Tibial nerve (tissue), 4 donors: Measurements from ENCODE around the gene CA10. TPM values are rescaled to one million over a fixed set of nuclear protein-coding genes. Genes with fewer than 3 reads are reported as not detected.

Experiments used
- DNase-seq, 2 donors: peaks; one replicate each; pipeline ENCODE4 v3.0.0-alpha.2; 2019; ENCODE audit warnings: low spot score in 2 of 2
- H3K27ac ChIP-seq, 4 donors: fragments of 200-600 bp; sonication (generic) in 3 of 4; one replicate each; pipeline ENCODE4 v1.5.1; 2017 to 2019; ENCODE audit warnings: mild to moderate bottlenecking in 1 of 4
- H3K27me3 ChIP-seq, 2 donors: fragments of 200-600 bp; sonication (generic) in 1 of 2; one replicate each; pipeline versions ENCODE4 v1.5.1 to v1.6.0; 2017 to 2019
- H3K36me3 ChIP-seq, 3 donors: fragments of 200-600 bp; sonication (generic); one replicate each; pipeline ENCODE4 v1.5.1; 2018 to 2019
- H3K4me1 ChIP-seq, 4 donors: fragments of 200-600 bp; sonication (generic) in 3 of 4; one replicate each; pipeline ENCODE4 v1.5.1; 2017 to 2019
- H3K4me3 ChIP-seq, 4 donors: fragments of 200-600 bp; sonication (generic) in 3 of 4; one replicate each; pipeline ENCODE4 v1.5.1; 2017 to 2019; ENCODE audit warnings: mild to moderate bottlenecking in 1 of 4, moderate library complexity in 1 of 4
- H3K9me3 ChIP-seq, 4 donors: fragments of 200-600 bp; sonication (generic) in 3 of 4; one replicate each; pipeline ENCODE4 v1.5.1; 2017 to 2019
- EP300 ChIP-seq, 2 donors: sonication (generic); formaldehyde crosslinking; IDR thresholded peaks; one replicate each; pipeline ENCODE4 v1.6.1; 2017; ENCODE audit warnings: antibody characterized with exemption in 2 of 2, mild to moderate bottlenecking in 1 of 2
- POLR2A ChIP-seq, 2 donors: fragments of 450-650 bp; IDR thresholded peaks; one replicate each; pipeline ENCODE4 v1.6.1; 2017; ENCODE audit warnings: antibody characterized with exemption in 2 of 2, mild to moderate bottlenecking in 2 of 2, moderate library complexity in 2 of 2
- WGBS, 2 donors: methylation state at CpG; one replicate each; pipeline ENCODE4 v1.1.5; 2018; 5-methylcytosine and 5-hydroxymethylcytosine counted together
- total RNA-seq, 4 donors: library from RNA; depleted of rRNA; stranded (reverse); fragments of >200 nt; gene quantifications; one replicate each; pipeline ENCODE4 v1.1.0, GENCODE V29; 2016
- TF ChIP-seq, protein P1 (sequence below), 5 experiments: fragments of 200-600 bp in 3 of 5; fragments of 450-650 bp in 2 of 5; sonication (generic) in 3 of 5; IDR thresholded peaks; one replicate each; pipeline ENCODE4 v1.5.1; 2016 to 2019; ENCODE audit warnings: antibody characterized with exemption in 5 of 5, mild to moderate bottlenecking in 3 of 5, moderate library complexity in 2 of 5

Gene CA10
- total RNA-seq, 4 donors from 2014 or later = not detected

GRCh38 chr17:51853857-51854256 is 304.7 kb downstream of the CA10 start:
- 58 to 69% methylated on average over 5 of the region's 5 CpGs for WGBS, 2 donors
- Histone ChIP-seq H3K4me3 (no peak overlapping the region), H3K27me3 (no peaks in the 10 kb centered on the region), H3K36me3 (no peaks in the 10 kb centered on the region), H3K4me1 (no peaks in the 10 kb centered on the region), H3K9me3 (no peaks in the 10 kb centered on the region), H3K27ac (no peak overlapping the region)
- no peak for TF ChIP-seq POLR2A (IDR thresholded peaks at IDR 0.05)
- DNase-seq = no peak

- Histone ChIP-seq H3K36me3 (no peaks in the 10 kb centered on the region), H3K9me3 (no peaks in the 10 kb centered on the region), H3K4me1 (no peaks in the 10 kb centered on the region), H3K4me3 (no peak overlapping the region), H3K27me3 (no peaks in the 10 kb centered on the region), H3K27ac (no peak overlapping the region)
- no peak for DNase-seq
- TF ChIP-seq POLR2A (IDR thresholded peaks at IDR 0.05) = no peak
- TF ChIP-seq, protein P1, sequence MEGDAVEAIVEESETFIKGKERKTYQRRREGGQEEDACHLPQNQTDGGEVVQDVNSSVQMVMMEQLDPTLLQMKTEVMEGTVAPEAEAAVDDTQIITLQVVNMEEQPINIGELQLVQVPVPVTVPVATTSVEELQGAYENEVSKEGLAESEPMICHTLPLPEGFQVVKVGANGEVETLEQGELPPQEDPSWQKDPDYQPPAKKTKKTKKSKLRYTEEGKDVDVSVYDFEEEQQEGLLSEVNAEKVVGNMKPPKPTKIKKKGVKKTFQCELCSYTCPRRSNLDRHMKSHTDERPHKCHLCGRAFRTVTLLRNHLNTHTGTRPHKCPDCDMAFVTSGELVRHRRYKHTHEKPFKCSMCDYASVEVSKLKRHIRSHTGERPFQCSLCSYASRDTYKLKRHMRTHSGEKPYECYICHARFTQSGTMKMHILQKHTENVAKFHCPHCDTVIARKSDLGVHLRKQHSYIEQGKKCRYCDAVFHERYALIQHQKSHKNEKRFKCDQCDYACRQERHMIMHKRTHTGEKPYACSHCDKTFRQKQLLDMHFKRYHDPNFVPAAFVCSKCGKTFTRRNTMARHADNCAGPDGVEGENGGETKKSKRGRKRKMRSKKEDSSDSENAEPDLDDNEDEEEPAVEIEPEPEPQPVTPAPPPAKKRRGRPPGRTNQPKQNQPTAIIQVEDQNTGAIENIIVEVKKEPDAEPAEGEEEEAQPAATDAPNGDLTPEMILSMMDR (IDR thresholded peaks at IDR 0.05) = no peak
- TF ChIP-seq EP300 (IDR thresholded peaks at IDR 0.05) = no peak
These were observed 305.9 kb downstream of the CA10 start for GRCh38 chr17:51852603-51853002.

GRCh38 chr17:51850201-51850600 is 308.3 kb downstream of the CA10 start:
- no peaks in the 10 kb centered on the region for H3K27me3 ChIP-seq
- no peak overlapping the region for H3K4me3 ChIP-seq
- no peaks in the 10 kb centered on the region for H3K4me1 ChIP-seq
- 55 to 56% methylated on average over 3 of the region's 3 CpGs for WGBS, 2 donors
- no peak for DNase-seq
- no peaks in the 10 kb centered on the region for H3K36me3 ChIP-seq
- TF ChIP-seq POLR2A (IDR thresholded peaks at IDR 0.05) (no peak), EP300 (IDR thresholded peaks at IDR 0.05) (no peak)
- TF ChIP-seq, protein P1 (IDR thresholded peaks at IDR 0.05) = no peak
- H3K27ac ChIP-seq = no peak overlapping the region
- no peaks in the 10 kb centered on the region for H3K9me3 ChIP-seq

GRCh38 chr17:51848451-51848850 is 310.1 kb downstream of the CA10 start:
- no peaks in the 10 kb centered on the region for H3K9me3 ChIP-seq
- no peaks in the 10 kb centered on the region for H3K4me1 ChIP-seq
- H3K4me3 ChIP-seq = no peak overlapping the region
- no peak for DNase-seq
- H3K27ac ChIP-seq = no peak overlapping the region
- WGBS, 2 donors = 44 to 50% methylated on average over 3 of the region's 3 CpGs
- H3K36me3 ChIP-seq = no peaks in the 10 kb centered on the region
- TF ChIP-seq, protein P1 (IDR thresholded peaks at IDR 0.05) = no peak
- no peaks in the 10 kb centered on the region for H3K27me3 ChIP-seq

DNA sequence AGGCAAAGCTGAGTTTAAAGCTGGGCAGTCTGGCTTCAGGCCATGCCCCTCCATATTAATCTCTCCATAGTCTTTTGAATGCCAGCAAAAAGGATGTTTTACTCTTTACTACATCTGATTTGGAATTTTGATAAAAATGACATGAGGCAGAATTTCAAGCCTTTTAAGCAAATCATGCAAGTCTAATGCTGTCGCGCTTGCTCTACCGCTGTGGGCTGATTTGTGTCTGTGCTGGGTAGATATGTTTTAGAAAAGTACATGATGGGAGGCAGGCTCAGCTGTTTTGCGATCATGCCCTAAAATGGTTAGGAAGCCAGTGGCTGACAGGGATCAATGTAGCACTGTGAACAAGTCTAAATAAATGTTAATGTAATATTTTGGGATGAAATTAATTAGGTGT is 311.9 kb downstream of the CA10 start:
- H3K27ac ChIP-seq = no peak overlapping the region

More for the DNA sequence above, 311.9 kb downstream of the CA10 start:
- no peaks in the 10 kb centered on the region for H3K27me3 ChIP-seq
- no peaks in the 10 kb centered on the region for H3K36me3 ChIP-seq
- no peak overlapping the region for H3K4me3 ChIP-seq
- no peak for DNase-seq
- H3K9me3 ChIP-seq = no peaks in the 10 kb centered on the region
- 97 to 98% methylated on average over 4 of the region's 4 CpGs for WGBS, 2 donors
- no peaks in the 10 kb centered on the region for H3K4me1 ChIP-seq
- TF ChIP-seq, protein P1 (IDR thresholded peaks at IDR 0.05) = no peak
- TF ChIP-seq POLR2A (IDR thresholded peaks at IDR 0.05) = no peak
- TF ChIP-seq EP300 (IDR thresholded peaks at IDR 0.05) = no peak
